ACHN (cell line): ENCODE results near the gene ARID1B.

Experiments used
- DNase-seq: peaks from one replicate; pipeline ENCODE4 v3.0.0-alpha.2; 2015
- in situ Hi-C: cut with HindIII; loops from 2 replicates; pipeline ENCODE4 v1.10.0; 2017; ENCODE audit warnings: low sequenced_read_pairs, low pct_ligation_motif_present, low pct_unique_long_range_greater_than_20kb

Gene ARID1B

GRCh38 chr6:156787569-156788492, 10.7 kb downstream of the ARID1B start:
- DNase-seq = no peak
- in situ Hi-C loops = no loop called here

- no peak for DNase-seq
- in situ Hi-C loops = no loop called here
These were observed 12.1 kb downstream of the ARID1B start for GRCh38 chr6:156789081-156789943.

- in situ Hi-C loops = no loop called here
- DNase-seq = no peak
These were observed 13.6 kb downstream of the ARID1B start for GRCh38 chr6:156790711-156791319.

- in situ Hi-C loops = no loop called here
- peak; percentile 20 for DNase-seq
These were observed 14.2 kb downstream of the ARID1B start for GRCh38 chr6:156791320-156791850.

GRCh38 chr6:156793200-156793599, 16.0 kb downstream of the ARID1B start:
- in situ Hi-C loops = no loop called here
- no peak for DNase-seq

GRCh38 chr6:156794546-156795354, 17.6 kb downstream of the ARID1B start:
- peak; percentile 55 for DNase-seq
- in situ Hi-C loops = no loop called here

- no peak for DNase-seq
These were observed 18.6 kb downstream of the ARID1B start for GRCh38 chr6:156795825-156796224.

GRCh38 chr6:156796627-156797026, 19.4 kb downstream of the ARID1B start:
- no peak for DNase-seq
- in situ Hi-C loops = no loop called here

More at GRCh38 chr6:156795825-156796224, 18.6 kb downstream of the ARID1B start:
- in situ Hi-C loops = no loop called here

- in situ Hi-C loops = no loop called here
These were observed 20.9 kb downstream of the ARID1B start for GRCh38 chr6:156797901-156798735.

GRCh38 chr6:156801712-156802111, 24.5 kb downstream of the ARID1B start:
- in situ Hi-C loops = no loop called here
- DNase-seq = no peak

More at GRCh38 chr6:156797901-156798735, 20.9 kb downstream of the ARID1B start:
- DNase-seq = no peak

- in situ Hi-C loops = no loop called here
- DNase-seq = no peak
These were observed 26.2 kb downstream of the ARID1B start for GRCh38 chr6:156803353-156803752.

- DNase-seq = no peak
- in situ Hi-C loops = no loop called here
These were observed 27.2 kb downstream of the ARID1B start for GRCh38 chr6:156804402-156804801.

- no peak for DNase-seq
- in situ Hi-C loops = no loop called here
These were observed 29.0 kb downstream of the ARID1B start for GRCh38 chr6:156806155-156806554.

- DNase-seq = no peak
- in situ Hi-C loops = no loop called here
These were observed 29.9 kb downstream of the ARID1B start for GRCh38 chr6:156807028-156807427.

GRCh38 chr6:156807795-156808194, 30.6 kb downstream of the ARID1B start:
- DNase-seq = no peak
- in situ Hi-C loops = no loop called here

GRCh38 chr6:156808287-156808686, 31.1 kb downstream of the ARID1B start:
- DNase-seq = no peak
- in situ Hi-C loops = no loop called here

- in situ Hi-C loops = no loop called here
These were observed 31.9 kb downstream of the ARID1B start for GRCh38 chr6:156809034-156809433.

More at GRCh38 chr6:156809034-156809433, 31.9 kb downstream of the ARID1B start:
- no peak for DNase-seq
